GM23248 (cell line): ENCODE measurements around the gene POLD3.

ENCODE experiments used
- EZH2 ChIP-seq: fragments of 200-600 bp; sonication (generic); IDR thresholded peaks from 2 replicates; pipeline ENCODE4 v1.6.1; 2018; ENCODE audit warnings: antibody characterized with exemption, mild to moderate bottlenecking; ENCODE audit not compliant: insufficient read depth, poor library complexity, severe bottlenecking
- EZH2phosphoT487 ChIP-seq: fragments of 200-600 bp; sonication (generic); IDR thresholded peaks from 2 replicates; pipeline ENCODE4 v1.6.1; 2018; ENCODE audit warnings: antibody characterized with exemption, moderate library complexity, mild to moderate bottlenecking, low read depth; ENCODE audit not compliant: insufficient read depth

- TF ChIP-seq EZH2 (no peak), EZH2phosphoT487 (no peak)
These were observed 26.0 kb upstream of the POLD3 start for GRCh38 chr11:74566146-74566960.
